HepG2 (cell line): ENCODE data around the gene GNL1. TPM values are rescaled to one million over a fixed set of nuclear protein-coding genes. Genes with fewer than 3 reads are reported as not detected.

ENCODE experiments used
- ATF3 ChIP-seq: sonication (generic); formaldehyde crosslinking; IDR thresholded peaks from 2 replicates; pipeline ENCODE4 v1.4.0; 2020; ENCODE audit warnings: missing genetic modification reagents
- ATF7-NPFF ChIP-seq: sonication (generic); formaldehyde crosslinking; IDR thresholded peaks from 2 replicates; pipeline ENCODE4 v1.8.1; 2023; ENCODE audit warnings: mild to moderate bottlenecking, low read depth, missing genetic modification reagents, moderate library complexity
- MLXIP ChIP-seq: sonication (generic); formaldehyde crosslinking; IDR thresholded peaks from 2 replicates; pipeline ENCODE4 v1.9.0; 2021; ENCODE audit warnings: missing genetic modification reagents, borderline replicate concordance
- MXI1 ChIP-seq: IDR thresholded peaks from 3 replicates; pipeline ENCODE4 v1.6.1; 2012; ENCODE audit warnings: low read depth, low read length, inconsistent platforms, borderline replicate concordance
- NFE2L1 ChIP-seq: sonication (generic); formaldehyde crosslinking; IDR thresholded peaks from 2 replicates; pipeline ENCODE4 v1.4.0; 2020; ENCODE audit warnings: missing genetic modification reagents, mild to moderate bottlenecking, borderline replicate concordance
- NR1H2 ChIP-seq: sonication (generic); formaldehyde crosslinking; IDR thresholded peaks from 2 replicates; pipeline ENCODE4 v1.8.1; 2022; ENCODE audit warnings: low read depth, missing genetic modification reagents, borderline replicate concordance
- REST ChIP-seq, 2 experiments: IDR thresholded peaks; 2 replicates each; pipeline ENCODE4 v1.6.1; 2011 to 2012; ENCODE audit warnings: low read length in 2 of 2, borderline replicate concordance in 1 of 2, low read depth in 1 of 2, mild to moderate bottlenecking in 1 of 2, moderate library complexity in 1 of 2
- SAP130 ChIP-seq: IDR thresholded peaks from 2 replicates; pipeline ENCODE4 v1.6.1; 2016; ENCODE audit warnings: low read depth
- SP140L ChIP-seq: sonication (generic); formaldehyde crosslinking; IDR thresholded peaks from 2 replicates; pipeline ENCODE4 v1.4.0; 2020; ENCODE audit warnings: missing genetic modification reagents, borderline replicate concordance
- TEAD2 ChIP-seq: sonication (generic); formaldehyde crosslinking; IDR thresholded peaks from 2 replicates; pipeline ENCODE4 v1.9.0; 2021; ENCODE audit warnings: missing genetic modification reagents
- TERF1 ChIP-seq: sonication (generic); formaldehyde crosslinking; IDR thresholded peaks from 2 replicates; pipeline ENCODE4 v1.8.0; 2022; ENCODE audit warnings: mild to moderate bottlenecking, missing genetic modification reagents, moderate library complexity
- ZNF30 ChIP-seq: sonication (generic); formaldehyde crosslinking; IDR thresholded peaks from 2 replicates; pipeline ENCODE4 v1.5.0; 2020; ENCODE audit warnings: mild to moderate bottlenecking, missing genetic modification reagents
- ZNF687 ChIP-seq: sonication (generic); formaldehyde crosslinking; IDR thresholded peaks from 2 replicates; pipeline ENCODE4 v1.5.1; 2020; ENCODE audit warnings: mild to moderate bottlenecking, missing genetic modification reagents, moderate library complexity
- ZNF775 ChIP-seq: sonication (generic); formaldehyde crosslinking; IDR thresholded peaks from 2 replicates; pipeline ENCODE4 v1.4.0; 2020; ENCODE audit warnings: missing genetic modification reagents, mild to moderate bottlenecking, moderate library complexity, borderline replicate concordance
- ZSCAN29 ChIP-seq: sonication (generic); formaldehyde crosslinking; conservative IDR thresholded peaks from 2 replicates; pipeline ENCODE4 v1.4.0; 2020; ENCODE audit warnings: mild to moderate bottlenecking, missing genetic modification reagents
- polyA plus RNA-seq, 8 experiments: library from polyadenylated mRNA; depleted of rRNA in 3 of 8; stranded (reverse) in 7 of 8; unstranded in 1 of 8; fragments of >200 nt; fragmentation: Illumina TruSeq in 4 of 8; extraction: Trizol in 4 of 8; gene quantifications; 2 replicates each; pipeline versions ENCODE4 v1.2.1 to v1.2.3, GENCODE V29; 2011 to 2016; ENCODE audit warnings: low read depth in 4 of 8, missing spikeins in 1 of 8, mixed read lengths in 1 of 8; ENCODE audit not compliant: insufficient read depth in 1 of 8
- total RNA-seq, 5 experiments: library from RNA; depleted of rRNA; stranded (reverse); fragments of >200 nt; fragmentation: Illumina TruSeq; extraction: Trizol; gene quantifications; 2 replicates each; pipeline ENCODE4 v1.2.3, GENCODE V29; 2016; ENCODE audit warnings: low read depth in 1 of 5

The GNL1 gene
- total and polyA plus RNA-seq, 2 of the 13 experiments (the other 11 are each of a cell fraction or from before 2014, with no cell fraction given) = 35.0 to 55.6 TPM

- no peak for TF ChIP-seq ATF3 (CRISPR knock-in tag)
- TF ChIP-seq ATF7-NPFF = peak; percentile 78
- no peak for TF ChIP-seq SP140L
- peak; percentile 92 for TF ChIP-seq SAP130 (CRISPR knock-in tag)
- TF ChIP-seq ZNF30 = peak; percentile 85; the same call in 1 of the 2 replicates
- no peak; the same call in 1 of the 2 replicates for TF ChIP-seq TEAD2
- peak; percentile 89 for TF ChIP-seq ZSCAN29 (CRISPR knock-in tag)
- TF ChIP-seq MXI1 = peak; percentile 79; the same call in 2 of the 3 replicates
- TF ChIP-seq NR1H2 = peak; percentile 97
- peak; percentile 98 for TF ChIP-seq NFE2L1
- TF ChIP-seq TERF1 = no peak
- peak; percentile 96 for TF ChIP-seq ZNF775 (CRISPR knock-in tag)
- peak; percentile 100 for TF ChIP-seq ZNF687
- TF ChIP-seq MLXIP (CRISPR knock-in tag) = no peak
- peak in 1 of 2 experiments; percentile 69; a peak in 1 of 4 replicates for TF ChIP-seq REST (IDR thresholded peaks at IDR 0.05; ENCODE audit: borderline replicate concordance in 1 of 2, low read depth in 1 of 2, low read length in 2 of 2)
Observed at GRCh38 chr6:30556906-30557682, 805 bp upstream of the GNL1 start, which contains the start of gene PRR3 (continued).
